Fibroblast of pulmonary artery (primary cell): ENCODE data around the gene PLB1.

Source experiments
- DNase-seq: peaks from one replicate; pipeline ENCODE4 v3.0.0-alpha.2; 2010; ENCODE audit warnings: low read depth
- H3K4me3 ChIP-seq: replicated peaks from 2 replicates; pipeline ENCODE4 v1.5.1; 2011; ENCODE audit warnings: low read depth, mild to moderate bottlenecking, control low read depth, low read length, moderate library complexity
- TF ChIP-seq, protein P1 (sequence below): IDR thresholded peaks from 2 replicates; pipeline ENCODE4 v1.5.1; 2011; ENCODE audit warnings: mild to moderate bottlenecking, control low read depth, low read length, inconsistent platforms; ENCODE audit errors: missing control alignments

PLB1 gene

DNA sequence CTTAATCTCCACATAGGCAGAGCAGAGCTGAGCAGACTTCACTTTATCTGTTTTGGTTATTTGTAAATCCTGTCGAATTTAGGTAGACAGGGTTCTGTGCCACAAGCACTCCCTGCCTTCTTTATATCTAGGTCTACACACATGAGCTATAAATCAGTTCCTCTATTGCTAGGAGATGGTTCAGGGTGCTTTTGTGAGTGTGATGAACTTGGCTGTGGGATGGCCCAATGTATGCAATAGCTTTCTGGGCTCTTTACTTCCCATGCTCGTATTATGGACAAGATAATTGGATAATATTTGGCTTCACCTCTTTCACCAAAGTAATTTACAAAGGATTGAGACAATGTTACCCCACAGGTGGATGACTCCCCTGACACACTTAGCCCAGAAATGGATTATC is 72.2 kb downstream of the PLB1 start:
- DNase-seq: no peak
- no peak overlapping the region for H3K4me3 ChIP-seq

DNA sequence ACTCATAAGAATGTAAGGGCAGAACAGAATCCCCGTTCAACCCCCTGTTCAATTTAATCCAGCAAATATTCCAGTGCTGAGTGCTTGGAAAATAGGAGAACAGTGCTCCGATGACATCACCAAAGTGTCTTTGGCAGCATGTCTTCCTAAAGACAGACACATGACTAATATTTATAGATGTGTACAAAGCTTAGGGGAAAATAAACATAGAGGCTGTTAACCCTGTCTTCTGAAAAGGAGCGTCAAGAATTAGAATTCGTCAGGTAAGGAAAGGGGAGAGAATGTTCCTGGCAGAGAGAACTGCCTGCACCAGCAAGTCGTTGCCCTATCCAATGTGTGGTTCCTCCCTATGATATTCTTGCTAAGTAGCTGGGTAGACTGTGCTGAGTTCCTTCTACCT is 72.7 kb downstream of the PLB1 start:
- TF ChIP-seq, protein P1, sequence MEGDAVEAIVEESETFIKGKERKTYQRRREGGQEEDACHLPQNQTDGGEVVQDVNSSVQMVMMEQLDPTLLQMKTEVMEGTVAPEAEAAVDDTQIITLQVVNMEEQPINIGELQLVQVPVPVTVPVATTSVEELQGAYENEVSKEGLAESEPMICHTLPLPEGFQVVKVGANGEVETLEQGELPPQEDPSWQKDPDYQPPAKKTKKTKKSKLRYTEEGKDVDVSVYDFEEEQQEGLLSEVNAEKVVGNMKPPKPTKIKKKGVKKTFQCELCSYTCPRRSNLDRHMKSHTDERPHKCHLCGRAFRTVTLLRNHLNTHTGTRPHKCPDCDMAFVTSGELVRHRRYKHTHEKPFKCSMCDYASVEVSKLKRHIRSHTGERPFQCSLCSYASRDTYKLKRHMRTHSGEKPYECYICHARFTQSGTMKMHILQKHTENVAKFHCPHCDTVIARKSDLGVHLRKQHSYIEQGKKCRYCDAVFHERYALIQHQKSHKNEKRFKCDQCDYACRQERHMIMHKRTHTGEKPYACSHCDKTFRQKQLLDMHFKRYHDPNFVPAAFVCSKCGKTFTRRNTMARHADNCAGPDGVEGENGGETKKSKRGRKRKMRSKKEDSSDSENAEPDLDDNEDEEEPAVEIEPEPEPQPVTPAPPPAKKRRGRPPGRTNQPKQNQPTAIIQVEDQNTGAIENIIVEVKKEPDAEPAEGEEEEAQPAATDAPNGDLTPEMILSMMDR: no peak
- no peak for DNase-seq
- H3K4me3 ChIP-seq: no peak overlapping the region

More for the DNA sequence above, 72.2 kb downstream of the PLB1 start:
- TF ChIP-seq, protein P1: no peak

DNA sequence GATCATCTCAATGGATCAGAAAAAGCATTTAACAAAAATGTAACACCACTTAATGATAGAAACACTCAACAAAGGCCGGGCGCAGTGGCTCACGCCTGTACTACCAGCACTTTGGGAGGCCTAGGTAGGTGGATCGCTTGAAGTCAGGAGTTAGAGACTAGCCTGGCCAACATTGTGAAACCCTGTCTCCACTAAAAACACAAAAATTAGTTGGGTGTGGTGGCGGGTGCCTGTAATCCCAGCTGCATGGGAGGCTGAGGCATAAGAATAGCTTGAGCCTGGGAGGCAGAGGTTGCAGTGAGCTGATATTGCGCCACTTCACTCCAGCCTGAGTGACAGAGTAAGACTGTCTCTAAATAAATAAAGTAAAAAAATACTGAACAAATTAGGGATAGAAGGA is 74.6 kb downstream of the PLB1 start:
- no peak for DNase-seq
- H3K4me3 ChIP-seq: no peak overlapping the region
- TF ChIP-seq, protein P1: no peak

DNA sequence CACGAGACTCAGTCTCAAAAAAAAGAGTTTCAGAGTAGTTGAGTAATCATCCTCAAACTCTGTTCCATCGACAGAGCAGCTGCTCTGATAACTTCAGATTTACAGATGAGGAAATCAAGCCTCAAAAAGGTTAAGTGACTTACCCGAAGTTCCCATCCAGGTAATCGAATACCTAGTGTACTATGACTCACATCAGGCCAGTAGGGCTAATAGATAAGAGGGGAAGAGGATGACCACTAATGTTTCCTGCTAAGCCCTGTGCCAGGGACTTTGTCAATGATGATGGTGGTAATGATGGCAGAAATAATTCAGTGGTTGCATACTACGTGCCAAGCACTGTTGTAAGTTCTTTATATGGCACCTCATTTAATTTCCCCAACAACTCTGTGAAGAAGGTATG is 80.9 kb downstream of the PLB1 start:
- no peak for DNase-seq
- H3K4me3 ChIP-seq: no peak overlapping the region
- TF ChIP-seq, protein P1: no peak

DNA sequence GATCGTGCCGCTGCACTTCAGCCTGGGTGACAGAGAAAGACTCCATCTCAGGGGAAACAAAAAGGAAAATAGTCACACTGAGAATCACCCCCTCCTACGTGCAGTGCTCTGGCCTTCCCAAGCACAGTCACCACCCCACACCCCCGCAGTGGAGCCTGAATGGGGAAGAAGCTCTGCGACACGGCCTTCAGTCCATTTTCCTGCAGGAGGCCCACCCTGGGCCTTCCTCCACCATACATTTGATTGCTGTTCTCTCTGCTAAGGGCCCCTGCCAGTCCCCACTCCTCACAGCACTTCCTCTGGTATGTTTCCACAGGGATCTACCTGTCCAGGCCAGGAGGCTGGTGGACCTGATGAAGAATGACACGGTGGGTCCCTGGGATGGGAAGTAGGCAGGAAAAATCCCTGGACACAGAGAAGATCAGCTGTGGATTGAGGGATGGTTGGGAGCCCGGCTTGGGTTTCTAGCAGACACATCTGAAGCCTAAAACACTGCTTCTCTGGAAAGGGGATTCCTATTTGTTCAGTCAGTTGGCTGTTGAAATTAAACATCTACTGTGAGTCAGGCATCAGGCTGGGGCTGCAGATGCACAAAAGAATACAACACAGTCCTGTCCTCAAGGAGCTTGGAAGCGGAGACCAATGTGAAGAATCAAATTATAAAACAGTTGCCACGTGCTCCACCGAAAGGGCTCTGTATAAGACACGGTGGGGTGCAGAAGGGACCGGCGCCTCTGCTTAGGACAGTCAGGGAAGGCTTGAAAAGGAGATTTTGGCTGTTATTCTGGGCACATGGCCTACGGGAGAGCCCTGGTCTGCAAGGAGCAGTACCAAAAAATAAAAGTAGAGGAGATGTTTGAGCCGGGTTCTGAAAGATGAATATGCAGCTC is 82.2 kb downstream of the PLB1 start:
- no peak for DNase-seq
- TF ChIP-seq, protein P1: no peak
- H3K4me3 ChIP-seq: no peak overlapping the region

DNA sequence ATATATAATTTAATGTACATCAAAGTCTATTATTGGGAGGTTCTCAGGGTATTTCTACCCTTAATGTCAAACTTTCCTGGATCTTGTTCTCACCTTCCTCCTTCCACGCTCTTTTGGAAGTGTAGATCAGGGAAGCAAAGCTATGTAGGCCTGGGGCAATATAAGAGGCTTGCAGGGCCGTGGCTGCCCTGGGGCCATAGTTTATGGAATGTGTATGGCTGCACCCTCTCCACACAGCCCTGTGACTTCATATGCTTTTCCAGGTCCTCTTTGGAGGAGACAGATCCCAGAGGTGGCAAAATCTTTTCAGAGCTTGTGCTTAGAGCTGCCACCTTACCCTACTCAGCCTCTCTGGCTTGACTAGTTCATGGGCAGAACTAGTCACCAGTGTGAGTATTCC is 82.9 kb downstream of the PLB1 start:
- TF ChIP-seq, protein P1: no peak
- H3K4me3 ChIP-seq: no peak overlapping the region
- no peak for DNase-seq

DNA sequence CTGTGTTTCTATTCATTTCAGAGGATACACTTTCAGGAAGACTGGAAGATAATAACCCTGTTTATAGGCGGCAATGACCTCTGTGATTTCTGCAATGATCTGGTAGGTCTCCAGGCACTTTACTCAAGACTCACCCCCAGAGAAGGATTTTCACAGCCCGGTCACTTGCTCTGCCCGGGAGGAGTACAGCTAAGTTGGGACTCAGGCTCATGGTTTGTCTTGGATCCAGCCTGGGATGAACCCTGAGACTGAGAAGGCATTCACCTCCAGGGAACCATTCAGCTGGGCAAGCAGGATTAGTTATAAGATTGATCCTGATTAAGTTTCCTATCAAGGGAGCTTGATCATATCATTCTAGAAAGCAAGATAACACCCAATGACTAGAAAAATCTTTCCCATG is 83.7 kb downstream of the PLB1 start:
- TF ChIP-seq, protein P1: no peak
- no peak overlapping the region for H3K4me3 ChIP-seq
- no peak for DNase-seq
